Thyroid gland (tissue), 4 donors: ENCODE results near the gene DPYD.

Source experiments
- CTCF ChIP-seq, 6 experiments: fragments of 200-600 bp in 3 of 6; fragments of 450-650 bp in 3 of 6; sonication (generic) in 3 of 6; IDR thresholded peaks; one replicate each; pipeline ENCODE4 v1.5.1; 2016 to 2019; ENCODE audit warnings: antibody characterized with exemption in 6 of 6, mild to moderate bottlenecking in 2 of 6, inconsistent platforms in 1 of 6, moderate library complexity in 1 of 6
- POLR2A ChIP-seq, 2 donors: fragments of 450-650 bp; IDR thresholded peaks; one replicate each; pipeline ENCODE4 v1.6.1; 2017; ENCODE audit warnings: antibody characterized with exemption in 2 of 2, mild to moderate bottlenecking in 2 of 2, moderate library complexity in 1 of 2

- TF ChIP-seq CTCF (IDR thresholded peaks at IDR 0.05), result no peak
- no peak for TF ChIP-seq POLR2A (IDR thresholded peaks at IDR 0.05)
Observed at GRCh38 chr1:97923811-97924210, 3.0 kb upstream of the DPYD start.
